ENCODE data around the gene MAD1L1. TPM values are rescaled to one million over a fixed set of nuclear protein-coding genes. Genes with fewer than 3 reads are reported as not detected.

MAD1L1 gene
- total RNA-seq, 1 experiment from 2014 or later, result 63.0 TPM

GRCh38 chr7:1906988-1907745 is 325.6 kb downstream of the MAD1L1 start:
- no peak overlapping the region for H3K4me3 ChIP-seq (ENCODE audit: insufficient read depth, low read depth, low read length)
- no peaks in the 10 kb centered on the region for H3K36me3 ChIP-seq (replicated peaks; ENCODE audit: control insufficient read depth, insufficient read depth, low read length)
- DNase-seq, result no peak
- H3K27me3 ChIP-seq (ENCODE audit: control insufficient read depth, insufficient read depth, low read length), result no peaks in the 10 kb centered on the region

DNA sequence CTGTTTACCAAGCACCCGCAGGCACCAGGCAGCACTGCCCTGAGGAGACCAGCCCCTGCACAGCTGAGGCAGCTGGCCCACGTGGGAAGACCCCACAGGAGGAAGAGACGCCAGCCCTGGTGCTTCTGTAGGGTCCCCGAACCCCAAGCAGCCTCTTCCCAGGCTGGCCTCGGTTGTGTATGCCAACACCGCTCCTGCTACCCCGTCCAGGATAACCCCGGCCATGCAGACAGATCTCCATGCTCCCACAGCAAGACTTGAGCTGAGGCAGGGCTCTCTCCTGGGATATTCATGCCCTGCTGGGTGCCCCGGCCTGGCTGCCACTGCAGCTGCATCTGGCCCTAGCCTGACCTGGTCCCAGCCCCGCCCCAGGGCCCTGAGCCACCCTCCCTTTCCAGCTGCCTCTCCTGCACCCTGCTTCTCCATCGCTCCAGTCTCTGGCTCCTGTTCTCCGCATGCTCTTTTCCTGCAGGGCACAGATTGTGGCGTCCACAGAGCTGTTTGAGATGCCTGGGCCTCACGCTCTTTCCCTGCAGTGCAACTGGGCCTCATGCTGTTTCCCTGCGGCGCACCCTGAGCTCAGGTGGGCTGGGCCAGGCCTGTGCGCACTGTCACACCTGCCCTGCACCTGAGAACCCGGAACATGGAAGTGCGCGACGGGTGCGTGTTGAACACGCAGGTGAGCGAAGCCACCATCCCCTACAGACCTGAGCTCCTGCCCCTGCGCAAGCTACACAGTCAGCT is 326.5 kb downstream of the MAD1L1 start:
- no peak for DNase-seq
- Histone ChIP-seq H3K36me3 (replicated peaks; ENCODE audit: control insufficient read depth, insufficient read depth, low read length) (no peaks in the 10 kb centered on the region), H3K27me3 (ENCODE audit: control insufficient read depth, insufficient read depth, low read length) (no peaks in the 10 kb centered on the region), H3K4me3 (ENCODE audit: insufficient read depth, low read depth, low read length) (no peak overlapping the region)

GRCh38 chr7:1902231-1902855 is 330.4 kb downstream of the MAD1L1 start:
- no peaks in the 10 kb centered on the region for H3K27me3 ChIP-seq (ENCODE audit: control insufficient read depth, insufficient read depth, low read length)
- no peak for DNase-seq
- no peak overlapping the region for H3K4me3 ChIP-seq (ENCODE audit: insufficient read depth, low read depth, low read length)
- no peaks in the 10 kb centered on the region for H3K36me3 ChIP-seq (replicated peaks; ENCODE audit: control insufficient read depth, insufficient read depth, low read length)

- no peak overlapping the region for H3K4me3 ChIP-seq (ENCODE audit: insufficient read depth, low read depth, low read length)
- DNase-seq, result no peak
- H3K27me3 ChIP-seq (ENCODE audit: control insufficient read depth, insufficient read depth, low read length), result no peaks in the 10 kb centered on the region
- H3K36me3 ChIP-seq (replicated peaks; ENCODE audit: control insufficient read depth, insufficient read depth, low read length), result no peaks in the 10 kb centered on the region
These were observed 331.1 kb downstream of the MAD1L1 start for GRCh38 chr7:1901431-1902210.

DNA sequence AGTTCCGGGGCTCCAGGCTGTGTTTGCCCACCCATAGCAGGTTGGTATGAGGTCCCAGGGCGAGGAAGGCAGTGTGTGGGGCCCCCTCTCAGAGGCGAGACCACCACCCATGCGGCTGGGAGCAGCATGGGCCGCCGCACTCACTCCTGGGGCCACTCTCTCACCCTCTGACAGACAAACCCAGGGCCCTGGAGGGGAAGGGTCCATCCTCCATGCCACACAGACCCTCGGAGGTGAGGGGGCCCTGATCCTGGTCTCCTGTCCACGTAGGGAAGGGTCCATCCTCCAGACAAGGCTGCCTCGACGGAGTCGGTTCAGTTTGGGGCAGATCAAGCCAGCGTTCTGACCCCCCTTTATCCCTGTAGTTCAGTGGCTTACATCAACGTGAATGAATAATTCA is 331.9 kb downstream of the MAD1L1 start:
- Histone ChIP-seq H3K36me3 (replicated peaks; ENCODE audit: control insufficient read depth, insufficient read depth, low read length) (no peaks in the 10 kb centered on the region), H3K4me3 (ENCODE audit: insufficient read depth, low read depth, low read length) (no peak overlapping the region), H3K27me3 (ENCODE audit: control insufficient read depth, insufficient read depth, low read length) (no peaks in the 10 kb centered on the region)
- no peak for DNase-seq

DNA sequence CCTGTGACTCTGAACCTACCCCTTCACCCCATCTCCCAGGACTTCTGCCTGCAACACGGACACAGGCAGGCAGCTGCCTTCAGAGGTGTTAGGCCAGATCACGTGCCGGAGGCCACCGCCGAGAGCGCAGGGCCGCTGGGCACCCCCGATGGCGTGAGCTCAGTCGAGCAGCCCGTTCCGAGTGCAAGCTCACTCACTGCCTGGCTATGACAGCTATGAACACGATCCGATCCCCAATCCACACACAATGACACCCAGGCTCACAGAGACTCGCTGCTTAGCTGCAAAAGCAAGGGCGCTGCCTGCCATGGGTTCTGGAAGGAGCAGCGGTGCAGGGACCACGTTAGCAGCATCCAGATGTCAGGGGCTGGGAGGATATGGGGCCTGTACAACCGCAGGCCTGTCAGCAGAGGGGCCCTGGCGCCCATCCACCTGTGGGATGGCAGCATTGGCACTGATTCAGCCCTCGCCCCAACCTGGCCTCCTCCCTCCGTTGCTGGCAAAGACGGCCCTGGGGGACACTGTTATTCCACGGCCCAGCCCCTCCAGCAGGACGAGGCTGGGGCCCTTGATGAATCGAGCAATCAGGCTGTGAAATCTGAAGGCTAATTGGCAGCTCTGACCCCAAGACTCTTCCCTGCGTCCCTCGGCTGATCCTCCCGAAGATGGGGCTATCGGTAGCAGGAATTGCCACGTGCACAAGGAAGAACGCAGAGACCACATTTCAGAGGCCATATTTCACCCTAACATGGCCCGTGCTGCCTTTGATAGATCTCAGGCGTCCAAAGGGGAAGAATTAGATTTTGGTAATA is 332.6 kb downstream of the MAD1L1 start:
- Histone ChIP-seq H3K27me3 (ENCODE audit: control insufficient read depth, insufficient read depth, low read length) (no peaks in the 10 kb centered on the region), H3K36me3 (replicated peaks; ENCODE audit: control insufficient read depth, insufficient read depth, low read length) (no peaks in the 10 kb centered on the region), H3K4me3 (ENCODE audit: insufficient read depth, low read depth, low read length) (no peak overlapping the region)
- DNase-seq, result no peak

- Histone ChIP-seq H3K4me3 (ENCODE audit: insufficient read depth, low read depth, low read length) (no peak overlapping the region), H3K36me3 (replicated peaks; ENCODE audit: control insufficient read depth, insufficient read depth, low read length) (no peaks in the 10 kb centered on the region; the same call in 1 of the 2 replicates)
- no peak for DNase-seq
These were observed 333.5 kb downstream of the MAD1L1 start for GRCh38 chr7:1899196-1899595.

DNA sequence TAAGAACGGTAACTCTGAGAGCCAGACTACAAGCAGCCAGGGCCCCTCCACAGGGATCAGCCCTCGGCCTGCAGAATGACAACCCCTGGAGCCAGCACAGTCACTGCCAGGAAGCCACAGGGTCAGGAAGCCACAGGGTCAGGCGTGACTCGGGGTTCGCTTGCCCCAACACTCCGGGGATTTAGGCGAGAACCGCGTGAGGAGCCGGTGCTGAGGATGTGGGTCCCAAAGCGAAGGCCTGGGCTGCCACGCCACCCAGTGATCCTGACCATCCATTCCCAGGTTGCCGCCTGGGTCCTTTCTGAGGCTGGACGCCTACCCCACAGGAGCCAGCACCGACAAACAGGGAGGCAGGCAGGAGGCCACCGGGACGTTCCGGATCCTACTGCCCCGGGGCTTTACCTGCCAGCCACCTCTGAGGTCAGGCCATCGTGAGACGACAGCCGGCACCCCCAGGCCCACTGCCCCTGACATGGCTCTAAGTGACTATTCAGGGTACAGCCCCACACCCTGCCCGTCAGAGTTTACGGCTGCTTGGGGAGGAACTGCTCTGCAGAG is 334.0 kb downstream of the MAD1L1 start:
- H3K4me3 ChIP-seq (ENCODE audit: insufficient read depth, low read depth, low read length), result no peak overlapping the region
- H3K36me3 ChIP-seq (replicated peaks; ENCODE audit: control insufficient read depth, insufficient read depth, low read length), result no peaks in the 10 kb centered on the region; the same call in 1 of the 2 replicates
- H3K27me3 ChIP-seq (ENCODE audit: control insufficient read depth, insufficient read depth, low read length), result no peaks in the 10 kb centered on the region
- DNase-seq, result peak; percentile 69

More at GRCh38 chr7:1899196-1899595, 333.5 kb downstream of the MAD1L1 start:
- H3K27me3 ChIP-seq (ENCODE audit: control insufficient read depth, insufficient read depth, low read length), result no peaks in the 10 kb centered on the region

DNA sequence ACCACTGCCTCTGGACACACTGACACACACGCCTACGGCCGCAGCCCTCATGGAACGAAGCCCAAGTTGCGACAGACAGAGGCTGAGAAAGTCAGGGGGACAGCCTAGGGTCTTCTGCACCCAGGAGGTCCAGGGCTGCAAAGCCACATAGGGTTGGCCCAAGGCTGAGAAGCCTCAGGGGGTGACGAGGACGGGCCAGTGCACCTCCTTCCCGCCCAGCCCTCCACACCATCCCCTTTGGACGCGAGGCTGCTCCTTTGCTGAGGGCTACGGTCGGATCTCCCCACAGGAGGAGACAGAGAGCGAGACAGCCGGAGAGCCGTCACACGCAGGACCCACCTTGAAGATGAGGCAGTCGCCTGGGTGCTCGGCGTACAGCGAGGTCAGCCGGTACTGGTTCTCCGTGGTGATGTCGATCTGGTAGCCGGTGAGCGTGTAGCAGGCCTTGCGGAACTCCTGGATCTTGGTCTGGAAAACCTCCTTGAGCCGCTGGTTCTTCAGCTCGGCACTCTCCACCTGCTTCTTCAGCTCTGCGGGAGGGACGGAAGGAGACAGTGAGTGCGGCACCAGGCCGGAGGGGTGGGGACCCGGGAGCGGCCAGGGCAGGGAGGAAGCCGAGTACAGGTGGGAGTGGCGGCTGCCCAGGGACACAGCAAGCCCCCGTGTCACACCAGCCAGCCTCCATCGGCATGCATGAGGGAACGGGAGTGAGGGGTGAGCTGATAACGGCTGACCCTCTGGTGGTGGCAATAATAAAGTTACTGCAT is 334.7 kb downstream of the MAD1L1 start:
- peak; percentile 76 for DNase-seq
- Histone ChIP-seq H3K27me3 (ENCODE audit: control insufficient read depth, insufficient read depth, low read length) (no peaks in the 10 kb centered on the region), H3K4me3 (ENCODE audit: insufficient read depth, low read depth, low read length) (no peak overlapping the region), H3K36me3 (replicated peaks; ENCODE audit: control insufficient read depth, insufficient read depth, low read length) (no peaks in the 10 kb centered on the region; the same call in 1 of the 2 replicates)

DNA sequence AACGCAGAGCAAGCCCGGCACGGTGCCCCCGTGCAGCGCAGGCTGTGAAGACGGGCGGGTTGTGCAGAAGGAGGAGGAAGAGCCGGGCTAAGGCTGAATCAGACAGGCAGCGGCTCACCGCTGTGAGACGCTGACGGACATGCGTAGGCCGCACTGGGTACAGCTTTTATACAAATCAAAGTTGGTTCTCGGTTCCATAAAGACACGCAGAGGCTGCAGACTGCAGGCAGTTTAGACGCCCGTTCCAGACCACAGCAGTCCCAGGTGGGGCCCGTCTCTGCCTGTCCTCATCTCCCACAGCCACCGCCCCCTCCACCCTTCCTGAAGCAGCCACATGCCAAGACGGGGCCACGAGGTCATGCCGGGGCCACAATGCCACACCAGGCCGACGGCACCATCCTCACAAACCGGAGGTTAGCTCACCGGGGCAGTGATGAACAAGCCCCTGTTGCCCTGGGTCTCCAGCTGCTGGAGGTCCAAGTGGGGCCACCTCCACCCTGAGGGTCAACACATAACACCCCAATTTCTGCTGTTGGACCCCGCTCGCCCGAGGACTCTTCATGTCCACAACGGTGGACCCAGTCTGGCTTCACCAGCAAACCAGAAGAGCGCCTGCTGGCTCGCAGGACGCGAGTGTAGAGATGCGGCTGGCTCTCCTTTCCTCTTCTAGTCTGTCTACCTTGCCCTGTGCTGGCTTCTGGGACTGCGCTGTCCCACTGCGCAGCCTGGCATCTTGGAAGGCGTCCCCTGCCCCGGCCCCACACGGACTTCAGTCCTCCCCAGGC is 335.5 kb downstream of the MAD1L1 start:
- Histone ChIP-seq H3K4me3 (ENCODE audit: insufficient read depth, low read depth, low read length) (no peak overlapping the region), H3K36me3 (replicated peaks; ENCODE audit: control insufficient read depth, insufficient read depth, low read length) (no peaks in the 10 kb centered on the region; the same call in 1 of the 2 replicates), H3K27me3 (ENCODE audit: control insufficient read depth, insufficient read depth, low read length) (no peaks in the 10 kb centered on the region)
- DNase-seq, result no peak

DNA sequence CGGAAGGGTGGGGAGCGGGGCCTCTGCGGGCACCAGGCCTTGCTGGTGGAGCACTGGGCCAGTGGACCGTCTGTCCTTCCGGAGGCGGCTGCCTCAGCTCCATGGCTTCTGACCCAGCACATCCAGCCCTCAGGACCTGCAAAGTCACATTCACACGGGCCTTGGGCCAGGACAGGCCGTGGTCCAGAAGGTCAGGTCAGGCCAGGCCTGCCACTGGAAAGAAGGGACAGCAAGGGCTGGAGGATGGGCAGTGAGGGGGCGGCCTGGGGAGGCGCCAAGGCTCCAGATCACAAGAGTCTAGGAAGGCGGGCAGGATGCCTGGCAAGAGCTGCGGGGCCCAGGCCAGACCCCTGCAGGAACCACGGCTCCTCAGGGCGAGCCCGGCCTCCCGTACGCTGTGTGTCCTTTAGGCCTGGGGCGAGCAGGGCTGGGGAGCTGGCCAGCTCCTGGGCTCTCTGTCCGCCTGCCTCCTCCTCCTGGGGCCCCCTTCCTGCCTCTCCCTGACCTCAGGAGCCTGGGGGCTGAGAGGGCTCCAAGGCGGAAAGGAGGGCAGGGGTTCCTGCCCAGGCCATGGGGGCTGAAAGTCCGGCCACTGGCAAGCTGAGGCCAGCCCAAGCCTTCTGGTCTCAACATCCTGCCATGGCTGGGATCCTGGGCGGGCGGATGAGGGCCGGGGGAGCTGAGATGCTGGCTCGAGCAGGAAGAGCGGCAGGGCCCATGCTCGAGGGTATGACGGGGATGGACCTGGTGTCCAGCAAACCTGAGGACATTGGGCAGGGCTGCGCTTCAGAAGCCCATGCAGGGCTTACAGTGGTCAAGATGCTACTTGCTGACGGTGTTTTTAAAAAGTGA is 336.9 kb downstream of the MAD1L1 start:
- Histone ChIP-seq H3K36me3 (replicated peaks; ENCODE audit: control insufficient read depth, insufficient read depth, low read length) (no peaks in the 10 kb centered on the region; the same call in 1 of the 2 replicates), H3K27me3 (ENCODE audit: control insufficient read depth, insufficient read depth, low read length) (no peaks in the 10 kb centered on the region), H3K4me3 (ENCODE audit: insufficient read depth, low read depth, low read length) (no peak overlapping the region)
- no peak for DNase-seq

Data from H7 (cell line).